Ecto neural progenitor cell (in vitro differentiated cells): ENCODE measurements around the gene PALD1.

Source experiments
- DNase-seq: peaks from one replicate; pipeline ENCODE4 v3.0.0-alpha.2; 2018; ENCODE audit warnings: low spot score

The PALD1 gene

DNA sequence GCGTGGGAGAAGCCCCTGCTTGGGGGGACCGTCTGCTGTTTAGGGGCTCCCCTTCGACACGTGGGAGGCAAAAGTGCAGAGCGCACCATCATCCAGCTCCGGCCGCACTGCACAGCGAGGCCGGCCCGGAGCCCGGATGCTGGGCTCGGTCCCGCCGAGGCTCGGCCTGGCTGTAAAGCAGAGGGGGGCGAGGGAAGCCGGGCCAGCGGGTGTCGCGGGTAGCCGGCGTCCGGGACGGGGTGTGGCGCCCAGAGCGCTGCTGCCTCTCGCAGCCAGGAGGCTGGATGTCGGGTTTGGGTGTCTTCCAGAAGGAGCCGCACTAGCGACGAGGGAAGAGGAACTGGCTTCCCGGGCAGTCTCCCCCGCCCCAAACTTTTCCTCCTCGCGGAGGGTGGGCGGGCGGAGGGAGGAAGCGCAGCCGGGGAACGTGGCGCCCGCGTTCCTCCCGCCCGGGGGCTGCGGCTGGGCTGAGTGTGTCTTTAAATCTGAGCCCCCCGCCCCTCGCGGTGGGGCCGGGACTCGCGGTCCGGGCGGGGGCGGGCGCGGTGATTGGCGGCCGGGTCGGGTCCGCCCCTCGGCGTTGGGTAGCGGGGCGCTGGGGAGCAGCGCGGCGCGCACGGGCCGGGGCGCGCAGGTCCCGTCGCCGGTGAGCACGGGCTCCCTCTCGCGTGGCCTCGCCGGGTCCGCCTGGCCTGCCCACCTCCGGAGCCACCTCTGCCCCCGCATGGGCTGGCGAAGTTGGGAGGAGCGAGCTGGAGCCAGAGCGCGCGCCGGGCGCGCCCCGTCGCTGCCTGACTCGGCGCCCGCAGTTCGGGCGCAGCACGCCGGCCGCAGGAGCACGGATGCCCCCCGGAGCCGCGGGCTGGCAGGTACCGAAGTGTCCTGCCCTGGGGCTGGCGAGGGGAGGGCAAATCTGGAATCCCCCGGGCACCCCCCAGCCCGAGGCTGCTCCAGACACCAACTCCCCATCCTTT lies at the start of gene PALD1:
Gene PALD1 (plus strand): TSS at position 577 of the 974 bp plus-strand sequence. CDS start 47,185 bp downstream, outside the sequence.
- DNase-seq: peak; percentile 79

GRCh38 chr10:70430493-70431445 lies 47.8 kb upstream of the PALD1 start:
- no peak for DNase-seq

GRCh38 chr10:70432101-70432500 lies 46.5 kb upstream of the PALD1 start:
- no peak for DNase-seq

DNA sequence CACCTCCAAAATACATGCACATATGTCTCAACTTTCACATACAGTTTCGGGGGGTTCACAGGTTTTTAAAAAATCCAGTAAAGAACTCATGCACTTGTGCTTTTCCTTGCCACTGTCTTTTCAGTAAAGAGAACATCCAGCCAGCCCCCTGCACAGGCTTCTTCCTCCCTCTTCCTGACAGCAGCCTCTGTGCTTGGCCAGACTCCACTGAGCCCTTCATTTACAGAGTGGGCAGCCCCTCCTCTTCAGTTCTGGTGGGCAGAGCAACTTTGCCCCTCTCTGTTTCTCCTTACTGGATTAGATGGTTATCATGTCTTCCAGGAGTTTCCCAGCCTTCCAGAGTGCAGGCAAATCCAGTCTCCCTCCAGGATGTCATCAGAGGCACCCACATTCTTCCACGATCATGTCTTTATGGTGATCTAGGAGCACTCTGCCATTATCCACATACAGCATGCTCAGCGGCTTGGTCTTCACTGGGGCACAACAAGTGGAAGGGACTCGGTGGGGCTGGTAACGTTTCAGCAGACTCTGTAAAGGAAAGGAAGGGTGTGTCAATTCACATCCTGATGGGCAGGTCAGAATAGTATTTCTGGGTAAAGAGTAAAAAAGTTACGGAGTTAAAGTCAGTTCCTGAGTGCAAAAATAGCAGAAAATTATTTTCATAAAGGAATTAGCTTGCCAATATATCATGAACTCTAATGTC lies 45.9 kb upstream of the PALD1 start:
- no peak for DNase-seq

DNA sequence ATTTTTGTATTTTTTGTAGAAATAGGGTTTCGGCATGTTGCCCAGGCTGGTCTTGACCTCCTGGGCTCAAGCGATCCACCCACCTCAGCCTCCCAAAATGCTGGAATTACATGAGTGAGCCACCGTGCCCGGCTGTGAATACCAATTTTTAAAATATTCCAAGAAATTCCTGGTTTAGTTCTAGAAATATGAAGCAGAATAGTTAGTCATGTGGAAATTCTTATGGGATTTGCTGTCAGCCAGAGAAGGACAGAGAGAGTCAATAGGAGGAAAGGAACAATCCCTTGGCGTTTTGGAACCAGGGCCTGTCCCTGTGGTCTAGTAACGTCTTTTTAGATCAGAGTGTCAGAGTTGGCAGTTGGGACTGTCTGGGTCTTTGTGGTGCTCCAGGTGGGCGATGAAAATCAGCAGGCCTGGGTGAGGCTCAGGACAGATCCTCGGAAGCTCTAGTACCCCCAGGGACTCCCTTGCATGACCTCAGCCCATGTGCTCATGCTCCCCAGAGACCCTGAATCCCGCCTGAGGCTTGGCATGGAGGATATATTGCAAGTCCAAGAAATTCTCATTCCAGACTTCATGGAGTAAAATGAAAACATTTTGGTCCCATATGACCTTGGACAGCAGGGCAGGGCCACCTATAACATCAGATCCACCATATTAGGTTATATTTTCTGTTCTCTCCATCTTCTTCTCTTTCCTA lies 44.8 kb upstream of the PALD1 start:
- DNase-seq: no peak

- no peak for DNase-seq
Observed at GRCh38 chr10:70435241-70436085, 43.1 kb upstream of the PALD1 start.

DNA sequence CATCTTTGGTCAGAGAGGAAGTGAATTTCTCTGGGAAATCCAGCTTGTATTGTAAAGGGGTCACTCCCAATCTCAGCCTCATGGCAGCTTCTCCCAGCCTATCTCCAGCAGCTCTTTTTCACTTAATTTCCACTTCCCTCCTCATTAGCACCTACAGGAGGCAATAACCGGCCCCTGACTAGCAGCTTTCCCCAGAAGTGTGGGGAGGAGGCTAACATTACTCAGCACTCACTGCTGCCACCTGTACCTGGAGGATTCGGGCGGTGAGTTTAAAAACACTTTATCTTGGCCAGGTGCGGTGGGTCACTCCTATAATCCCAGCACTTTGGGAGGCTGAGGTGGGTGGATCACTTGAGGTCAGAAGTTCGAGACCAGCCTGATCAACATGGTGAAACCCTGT lies 40.8 kb upstream of the PALD1 start:
- DNase-seq: no peak

DNA sequence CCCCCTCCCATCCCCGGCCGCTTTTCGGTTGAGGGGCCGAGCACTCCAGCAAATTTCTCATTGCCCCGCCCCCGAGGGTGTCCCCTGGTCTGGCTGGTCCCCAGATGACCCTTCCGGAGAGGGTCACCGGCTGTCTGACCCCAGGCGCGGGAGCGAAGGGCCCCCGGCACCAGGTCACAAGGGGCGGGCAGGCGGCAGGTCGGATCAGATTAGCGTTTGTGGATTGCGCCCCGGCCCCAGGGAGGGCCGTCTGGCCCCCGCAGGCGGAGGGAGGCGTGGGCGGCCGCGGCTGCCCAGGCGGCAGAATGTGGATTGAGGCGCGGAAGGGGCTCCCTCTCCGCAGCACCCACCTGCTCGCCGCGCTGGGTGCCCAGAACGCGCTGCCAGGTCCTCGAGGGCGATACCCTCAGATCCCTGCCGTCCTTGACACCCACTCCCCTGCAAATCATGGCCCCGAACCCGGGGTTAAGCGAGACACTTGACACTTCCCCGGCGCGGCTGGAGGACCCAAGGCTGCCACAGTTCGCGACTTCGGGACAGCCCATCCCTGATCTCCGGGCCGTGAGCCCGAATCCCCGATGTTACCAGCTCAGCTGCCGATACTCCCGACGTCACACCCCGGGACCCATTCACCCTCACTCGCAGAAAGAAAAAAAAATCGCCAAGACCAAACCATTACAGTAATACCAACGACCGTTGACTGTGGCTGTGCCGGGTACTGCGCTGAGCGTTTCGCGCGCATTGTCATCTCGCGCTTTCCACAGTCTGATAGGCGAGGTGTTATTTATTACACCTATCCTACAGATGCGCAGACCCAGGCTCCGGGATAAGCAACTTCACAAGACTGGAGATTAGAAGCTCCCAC lies 38.0 kb upstream of the PALD1 start:
- peak; percentile 69 for DNase-seq

DNA sequence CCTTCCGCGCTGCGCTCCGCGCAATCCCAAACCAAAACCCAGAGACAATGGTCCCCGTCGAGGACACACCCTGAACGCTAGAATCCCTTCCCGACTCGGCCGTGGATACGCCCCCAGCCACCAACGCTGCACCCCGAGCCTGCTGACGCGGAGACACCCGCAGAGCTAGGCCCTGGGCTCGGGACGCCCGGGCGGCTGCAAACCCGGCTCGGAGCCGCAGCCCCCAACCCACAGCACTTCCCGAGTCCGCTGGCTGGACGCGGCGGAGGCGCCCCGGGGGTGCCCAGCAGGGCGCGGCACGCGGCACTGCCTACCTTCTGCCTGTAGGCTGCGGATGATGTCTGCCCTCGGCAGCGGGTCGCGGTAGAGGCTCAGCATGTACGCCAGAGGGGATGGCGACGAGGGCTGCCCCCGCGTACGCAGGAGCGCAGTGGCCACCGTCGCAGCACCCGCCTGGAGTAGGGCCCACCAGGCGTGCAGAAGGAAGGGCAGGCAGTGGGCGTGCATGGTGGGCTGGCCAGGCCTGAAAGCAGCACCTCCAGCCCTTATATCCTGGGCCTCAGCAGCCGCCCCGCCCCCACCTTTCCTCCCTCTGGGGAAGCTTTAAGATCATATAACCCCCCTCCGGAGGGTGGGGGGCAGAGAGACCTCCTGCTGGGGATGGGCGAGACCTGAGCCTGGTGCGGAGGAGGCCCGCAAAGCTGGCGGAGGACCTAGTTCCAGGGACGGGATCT lies 37.2 kb upstream of the PALD1 start, which contains the start of gene NODAL:
Gene NODAL (minus strand): TSS at position 521 of the 734 bp plus-strand sequence. CDS start 14 bp downstream, at position 507.
- DNase-seq: no peak

GRCh38 chr10:70441895-70442309 lies 36.7 kb upstream of the PALD1 start:
- no peak for DNase-seq

GRCh38 chr10:70442332-70442988 lies 36.1 kb upstream of the PALD1 start:
- no peak for DNase-seq

DNA sequence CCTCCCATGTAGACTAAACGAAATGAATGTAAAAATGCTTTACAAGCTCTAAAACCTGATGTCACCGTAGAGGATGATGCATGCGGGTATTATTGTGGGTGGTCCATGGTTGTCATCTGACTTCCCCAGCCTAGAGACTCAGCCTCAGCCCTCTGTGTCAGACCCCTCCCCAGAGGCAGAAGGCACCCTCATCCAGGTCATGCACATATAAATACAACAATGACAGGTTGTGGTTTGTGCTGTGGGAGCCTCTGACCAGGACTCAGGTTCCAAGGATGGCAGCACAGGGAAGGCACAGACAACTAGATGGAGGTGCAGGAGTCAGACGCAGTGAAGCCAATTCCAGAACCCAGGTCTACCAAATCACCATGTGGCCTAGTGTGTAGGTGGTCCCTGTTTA lies 33.8 kb upstream of the PALD1 start:
- no peak for DNase-seq

GRCh38 chr10:70445718-70446657 lies 32.6 kb upstream of the PALD1 start:
- no peak for DNase-seq

- DNase-seq: no peak
Observed at GRCh38 chr10:70448236-70448635, 30.3 kb upstream of the PALD1 start.

DNA sequence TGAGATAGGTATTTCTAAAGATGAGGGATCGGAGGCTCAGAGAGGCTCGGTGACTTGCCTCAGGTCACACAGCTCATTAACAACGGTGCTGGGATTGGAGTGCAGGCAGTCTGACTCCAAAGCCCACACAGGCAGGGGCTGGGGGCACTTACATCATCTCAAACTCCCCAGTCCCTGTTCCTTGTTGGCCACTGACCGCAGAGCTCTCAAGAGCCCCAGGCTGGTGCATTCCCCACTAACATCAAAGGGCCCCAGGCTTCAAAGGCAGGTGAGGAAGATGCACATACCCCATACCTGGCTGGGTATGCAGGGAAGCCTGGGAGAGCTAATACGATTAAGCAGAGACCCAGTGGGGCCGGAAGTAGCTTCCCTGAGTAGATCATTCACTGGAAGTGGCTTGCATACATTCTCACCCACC lies 23.3 kb upstream of the PALD1 start:
- DNase-seq: no peak

DNA sequence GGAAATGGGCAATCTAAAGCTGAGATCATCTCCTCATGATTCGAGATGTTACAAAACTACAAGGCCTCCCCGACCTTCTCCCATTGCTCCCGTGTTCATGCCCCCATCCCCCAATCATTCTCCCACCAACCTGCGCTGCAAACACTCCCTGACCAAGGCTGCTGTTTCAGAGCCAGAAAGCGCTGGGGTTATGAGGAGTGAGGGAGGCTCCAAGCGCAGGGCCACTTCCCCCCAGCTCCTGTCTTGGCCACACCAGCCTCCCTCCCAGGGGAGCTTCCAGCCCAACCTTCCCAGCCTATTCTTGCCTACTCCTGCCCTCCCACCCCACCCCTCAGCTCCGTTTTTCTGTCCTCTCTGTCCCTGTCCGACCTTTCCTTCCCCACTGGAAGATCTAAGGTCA lies 22.4 kb upstream of the PALD1 start:
- DNase-seq: no peak
